Ishikawa (cell line): Measurements from ENCODE around the gene TMEM221.
A peak's percentile ranks its signal among the peaks of the same experiment; 100 is the strongest.

Experiments
- CEBPB ChIP-seq: IDR thresholded peaks from 2 replicates; pipeline ENCODE4 v1.6.1; 2012
- CREB1 ChIP-seq: IDR thresholded peaks from 2 replicates; pipeline ENCODE4 v1.6.1; 2012; ENCODE audit warnings: low read depth
- EGR1 ChIP-seq: IDR thresholded peaks from 2 replicates; pipeline ENCODE4 v1.6.1; 2012
- EP300 ChIP-seq: IDR thresholded peaks from 2 replicates; pipeline ENCODE4 v1.6.1; 2012; ENCODE audit warnings: borderline replicate concordance
- FOXM1 ChIP-seq: IDR thresholded peaks from 2 replicates; pipeline ENCODE4 v1.6.1; 2012; ENCODE audit warnings: low read depth, borderline replicate concordance
- NFIC ChIP-seq: IDR thresholded peaks from 2 replicates; pipeline ENCODE4 v1.6.1; 2012
- RAD21 ChIP-seq: IDR thresholded peaks from 2 replicates; pipeline ENCODE4 v1.6.1; 2012; ENCODE audit warnings: low read depth
- TAF1 ChIP-seq: IDR thresholded peaks from 2 replicates; pipeline ENCODE4 v1.6.1; 2012; ENCODE audit warnings: low read depth, mild to moderate bottlenecking
- TCF12 ChIP-seq: IDR thresholded peaks from 2 replicates; pipeline ENCODE4 v1.6.1; 2012; ENCODE audit warnings: low read depth
- TEAD4 ChIP-seq: IDR thresholded peaks from 2 replicates; pipeline ENCODE4 v1.6.1; 2012
- YY1 ChIP-seq: IDR thresholded peaks from 2 replicates; pipeline ENCODE4 v1.6.1; 2012; ENCODE audit warnings: low read depth
- ZBTB7A ChIP-seq: IDR thresholded peaks from 2 replicates; pipeline ENCODE4 v1.6.1; 2012; ENCODE audit warnings: low read depth
- TF ChIP-seq, protein P1 (sequence below): IDR thresholded peaks from 2 replicates; pipeline ENCODE4 v1.6.1; 2012; ENCODE audit warnings: low read depth, mild to moderate bottlenecking
- TF ChIP-seq, protein P2 (sequence below): IDR thresholded peaks from 2 replicates; pipeline ENCODE4 v1.6.1; 2012
- TF ChIP-seq, protein P3 (sequence below): IDR thresholded peaks from 2 replicates; pipeline ENCODE4 v1.6.1; 2012

TMEM221 gene

DNA sequence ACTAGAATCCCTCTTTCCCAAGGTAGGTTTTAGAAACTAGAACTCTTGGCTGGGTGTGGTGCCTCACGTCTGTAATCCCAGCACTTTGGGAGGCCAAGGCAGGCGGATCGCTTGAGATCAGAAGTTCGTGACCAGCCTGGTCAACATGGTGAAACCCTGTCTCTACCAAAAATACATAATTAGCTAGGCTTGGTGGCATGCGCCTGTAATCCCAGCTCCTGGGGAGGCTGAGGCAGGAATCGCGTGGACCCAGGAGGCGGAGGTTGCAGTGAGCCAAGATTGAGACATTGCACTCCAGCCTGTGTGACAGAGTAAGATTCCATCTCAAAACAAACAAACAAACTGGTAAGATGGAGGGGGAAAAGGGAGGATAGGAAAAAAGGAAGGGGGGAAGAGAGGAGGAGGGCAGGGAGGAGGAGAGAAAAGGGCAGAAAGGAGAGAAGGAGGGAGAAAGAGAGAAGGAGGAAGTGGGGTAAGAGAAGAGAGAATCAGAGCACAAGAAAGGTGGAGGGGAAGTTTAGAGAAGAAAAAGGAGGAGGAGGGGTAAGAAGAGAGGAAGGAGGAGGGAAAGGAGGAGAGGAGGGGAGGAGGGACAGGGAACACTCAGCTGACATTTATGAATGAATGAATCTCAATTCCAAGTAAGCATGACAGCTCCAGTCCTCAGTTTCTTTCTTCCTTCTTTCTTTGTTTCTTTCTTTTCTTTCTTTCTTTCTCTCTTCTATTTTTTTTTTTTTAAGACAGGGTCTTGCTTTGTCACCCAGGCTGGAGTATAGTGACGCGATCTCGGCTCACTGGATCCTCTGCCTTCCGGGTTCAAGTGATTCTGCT lies 19.2 kb upstream of the TMEM221 start:
- TF ChIP-seq TAF1 (no peak), EP300 (no peak), CREB1 (no peak)
- TF ChIP-seq, protein P1, sequence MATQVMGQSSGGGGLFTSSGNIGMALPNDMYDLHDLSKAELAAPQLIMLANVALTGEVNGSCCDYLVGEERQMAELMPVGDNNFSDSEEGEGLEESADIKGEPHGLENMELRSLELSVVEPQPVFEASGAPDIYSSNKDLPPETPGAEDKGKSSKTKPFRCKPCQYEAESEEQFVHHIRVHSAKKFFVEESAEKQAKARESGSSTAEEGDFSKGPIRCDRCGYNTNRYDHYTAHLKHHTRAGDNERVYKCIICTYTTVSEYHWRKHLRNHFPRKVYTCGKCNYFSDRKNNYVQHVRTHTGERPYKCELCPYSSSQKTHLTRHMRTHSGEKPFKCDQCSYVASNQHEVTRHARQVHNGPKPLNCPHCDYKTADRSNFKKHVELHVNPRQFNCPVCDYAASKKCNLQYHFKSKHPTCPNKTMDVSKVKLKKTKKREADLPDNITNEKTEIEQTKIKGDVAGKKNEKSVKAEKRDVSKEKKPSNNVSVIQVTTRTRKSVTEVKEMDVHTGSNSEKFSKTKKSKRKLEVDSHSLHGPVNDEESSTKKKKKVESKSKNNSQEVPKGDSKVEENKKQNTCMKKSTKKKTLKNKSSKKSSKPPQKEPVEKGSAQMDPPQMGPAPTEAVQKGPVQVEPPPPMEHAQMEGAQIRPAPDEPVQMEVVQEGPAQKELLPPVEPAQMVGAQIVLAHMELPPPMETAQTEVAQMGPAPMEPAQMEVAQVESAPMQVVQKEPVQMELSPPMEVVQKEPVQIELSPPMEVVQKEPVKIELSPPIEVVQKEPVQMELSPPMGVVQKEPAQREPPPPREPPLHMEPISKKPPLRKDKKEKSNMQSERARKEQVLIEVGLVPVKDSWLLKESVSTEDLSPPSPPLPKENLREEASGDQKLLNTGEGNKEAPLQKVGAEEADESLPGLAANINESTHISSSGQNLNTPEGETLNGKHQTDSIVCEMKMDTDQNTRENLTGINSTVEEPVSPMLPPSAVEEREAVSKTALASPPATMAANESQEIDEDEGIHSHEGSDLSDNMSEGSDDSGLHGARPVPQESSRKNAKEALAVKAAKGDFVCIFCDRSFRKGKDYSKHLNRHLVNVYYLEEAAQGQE, result no peak

DNA sequence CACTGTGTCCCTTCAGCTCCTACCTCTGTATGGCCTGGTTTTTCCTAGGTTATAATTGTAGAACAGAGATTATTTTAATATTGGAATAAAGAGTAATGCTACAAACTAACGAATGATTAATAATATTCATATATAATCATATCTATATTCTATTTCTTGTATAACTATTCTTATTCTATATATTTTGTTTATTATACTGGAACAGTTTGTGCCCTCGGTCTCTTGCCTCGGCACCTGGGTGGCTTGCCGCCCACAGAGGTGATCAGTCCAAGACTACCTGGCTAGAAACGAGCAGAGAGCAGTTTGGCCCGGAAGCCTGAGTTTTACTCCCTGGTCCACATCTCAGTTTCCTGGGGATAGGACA lies 18.0 kb upstream of the TMEM221 start:
- TF ChIP-seq TEAD4, result no peak
- no peak for TF ChIP-seq EP300
- TF ChIP-seq CREB1, result no peak
- TF ChIP-seq, protein P2, sequence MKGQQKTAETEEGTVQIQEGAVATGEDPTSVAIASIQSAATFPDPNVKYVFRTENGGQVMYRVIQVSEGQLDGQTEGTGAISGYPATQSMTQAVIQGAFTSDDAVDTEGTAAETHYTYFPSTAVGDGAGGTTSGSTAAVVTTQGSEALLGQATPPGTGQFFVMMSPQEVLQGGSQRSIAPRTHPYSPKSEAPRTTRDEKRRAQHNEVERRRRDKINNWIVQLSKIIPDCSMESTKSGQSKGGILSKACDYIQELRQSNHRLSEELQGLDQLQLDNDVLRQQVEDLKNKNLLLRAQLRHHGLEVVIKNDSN, result no peak
- TF ChIP-seq TAF1, result no peak
- TF ChIP-seq RAD21, result no peak
- TF ChIP-seq TCF12, result no peak
- no peak for TF ChIP-seq FOXM1
- no peak for TF ChIP-seq CEBPB
- TF ChIP-seq NFIC, result no peak
- TF ChIP-seq, protein P3, sequence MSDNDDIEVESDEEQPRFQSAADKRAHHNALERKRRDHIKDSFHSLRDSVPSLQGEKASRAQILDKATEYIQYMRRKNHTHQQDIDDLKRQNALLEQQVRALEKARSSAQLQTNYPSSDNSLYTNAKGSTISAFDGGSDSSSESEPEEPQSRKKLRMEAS, result no peak
- no peak for TF ChIP-seq EGR1
- TF ChIP-seq, protein P1, result no peak
- no peak for TF ChIP-seq YY1
- TF ChIP-seq ZBTB7A, result no peak

DNA sequence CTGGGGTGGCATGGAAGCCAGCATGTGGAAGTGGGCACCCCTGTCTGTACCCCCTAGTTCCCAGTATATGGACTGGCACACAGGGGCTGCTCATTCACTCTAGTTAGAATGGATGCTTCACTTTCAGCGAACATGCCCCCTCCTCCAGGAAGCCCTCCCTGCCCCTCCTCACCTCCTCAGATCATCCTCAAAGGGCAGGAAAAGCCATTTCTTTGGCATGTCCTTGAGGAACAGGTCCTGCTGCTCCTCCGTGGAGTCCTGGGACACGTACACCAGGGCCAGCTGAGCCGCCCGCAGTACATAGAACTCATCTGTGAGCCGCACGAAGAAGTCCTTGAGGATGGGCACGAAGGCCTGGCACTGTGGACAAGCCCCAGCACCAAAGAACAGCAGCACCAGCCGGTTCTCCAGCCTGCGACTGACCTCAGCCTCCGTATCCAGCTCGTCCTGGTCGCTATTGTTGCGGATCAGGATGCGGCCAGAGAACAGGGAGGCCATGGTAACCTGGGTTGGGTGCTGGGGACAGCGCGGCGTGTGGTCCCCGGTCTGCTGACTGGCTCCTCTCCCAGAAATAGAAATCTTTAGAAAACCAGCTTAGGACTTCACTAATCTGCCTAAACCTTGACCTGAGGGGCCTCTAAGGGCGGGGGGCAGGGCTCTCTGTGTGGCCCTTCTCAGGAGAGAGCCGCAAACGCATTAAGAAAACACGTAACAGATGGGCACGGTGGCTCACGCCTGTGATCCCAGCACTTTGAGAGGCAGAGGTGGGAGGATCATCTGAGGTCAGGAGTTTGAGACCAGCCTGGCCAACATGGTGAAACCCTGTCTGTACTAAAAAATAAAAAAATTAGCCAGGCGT lies 12.1 kb upstream of the TMEM221 start, which contains the start of gene NXNL1:
TSS of gene NXNL1 (minus strand) at position 555 of the 859 bp plus-strand sequence. CDS start at position 498, 57 bp downstream.
- TF ChIP-seq CEBPB (no peak), NFIC (no peak), RAD21 (no peak), TEAD4 (no peak), YY1 (no peak)
- TF ChIP-seq, protein P3, result no peak

DNA sequence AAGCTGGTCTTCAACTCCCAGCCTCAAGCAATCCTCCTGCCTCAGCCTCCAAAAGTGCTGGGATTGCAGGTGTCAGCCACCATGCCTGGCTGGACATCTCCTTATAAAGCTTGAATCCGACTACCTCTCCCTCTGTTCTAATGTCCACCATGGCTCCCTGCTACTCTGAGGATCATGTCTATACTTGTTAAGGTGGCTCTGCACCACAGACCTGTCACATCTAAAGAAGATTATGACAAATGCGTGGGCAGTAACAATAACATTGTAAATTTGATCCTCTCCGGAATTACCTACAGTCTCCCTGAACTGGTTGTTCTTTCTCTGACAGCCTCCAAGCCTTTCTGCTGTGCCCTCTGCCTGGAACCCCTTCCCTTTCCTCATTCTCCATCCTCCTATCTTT lies 10.5 kb upstream of the TMEM221 start:
- TF ChIP-seq EP300, result no peak
- TF ChIP-seq TAF1, result no peak
- 0 out of 2 replicates have a peak, but pooled peaks have one; percentile 40 for TF ChIP-seq EGR1

DNA sequence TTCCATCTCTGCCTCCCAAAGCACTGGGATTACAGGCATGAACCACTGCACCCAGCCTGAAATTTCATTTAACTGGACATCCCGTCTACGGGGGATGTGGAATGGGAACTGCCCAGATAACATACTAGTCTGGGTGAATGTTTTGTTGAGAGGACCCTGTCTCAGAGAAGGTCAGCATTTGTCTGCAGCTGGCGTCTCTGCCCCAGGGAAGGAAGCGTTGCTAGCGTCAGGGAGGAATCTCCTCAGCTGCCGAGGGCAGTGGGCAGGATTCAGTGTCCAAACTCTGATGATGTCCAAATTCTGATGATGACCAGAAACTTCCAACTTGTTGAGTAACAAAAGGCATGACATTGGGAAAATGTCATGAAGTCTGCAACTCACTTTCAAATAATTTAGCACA lies 9.1 kb upstream of the TMEM221 start:
- TF ChIP-seq CEBPB (no peak), EP300 (no peak), TAF1 (no peak), ZBTB7A (no peak), TCF12 (no peak), EGR1 (no peak), NFIC (no peak), YY1 (no peak), CREB1 (no peak), TEAD4 (no peak), RAD21 (no peak), FOXM1 (no peak)
- TF ChIP-seq, protein P2, result no peak
- TF ChIP-seq, protein P1, result no peak
- TF ChIP-seq, protein P3, result no peak
